ENCODE measurements around the gene PLD2. TPM values are rescaled to one million over a fixed set of nuclear protein-coding genes. Genes with fewer than 3 reads are reported as not detected.

Gene PLD2
- total and polyA plus RNA-seq, 10 of the 15 experiments (the other 5 are each of a cell fraction or from before 2014, with no cell fraction given) = 0.71 to 16.5 (median 7.0) TPM

DNA sequence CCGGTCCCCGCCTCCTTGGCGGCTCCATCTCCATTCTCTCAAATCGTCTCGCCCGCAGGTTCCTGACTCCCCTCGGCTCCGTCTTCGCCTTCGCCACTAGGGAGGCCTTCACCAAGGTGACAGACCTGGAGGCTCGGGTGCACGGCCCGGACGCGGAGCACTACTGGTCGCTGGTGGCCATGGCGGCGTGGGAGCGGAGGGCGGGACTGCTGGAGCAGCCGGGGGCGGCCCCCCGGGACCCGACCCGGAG is 17.3 kb upstream of the PLD2 start (continued):
- TF ChIP-seq, protein P1, sequence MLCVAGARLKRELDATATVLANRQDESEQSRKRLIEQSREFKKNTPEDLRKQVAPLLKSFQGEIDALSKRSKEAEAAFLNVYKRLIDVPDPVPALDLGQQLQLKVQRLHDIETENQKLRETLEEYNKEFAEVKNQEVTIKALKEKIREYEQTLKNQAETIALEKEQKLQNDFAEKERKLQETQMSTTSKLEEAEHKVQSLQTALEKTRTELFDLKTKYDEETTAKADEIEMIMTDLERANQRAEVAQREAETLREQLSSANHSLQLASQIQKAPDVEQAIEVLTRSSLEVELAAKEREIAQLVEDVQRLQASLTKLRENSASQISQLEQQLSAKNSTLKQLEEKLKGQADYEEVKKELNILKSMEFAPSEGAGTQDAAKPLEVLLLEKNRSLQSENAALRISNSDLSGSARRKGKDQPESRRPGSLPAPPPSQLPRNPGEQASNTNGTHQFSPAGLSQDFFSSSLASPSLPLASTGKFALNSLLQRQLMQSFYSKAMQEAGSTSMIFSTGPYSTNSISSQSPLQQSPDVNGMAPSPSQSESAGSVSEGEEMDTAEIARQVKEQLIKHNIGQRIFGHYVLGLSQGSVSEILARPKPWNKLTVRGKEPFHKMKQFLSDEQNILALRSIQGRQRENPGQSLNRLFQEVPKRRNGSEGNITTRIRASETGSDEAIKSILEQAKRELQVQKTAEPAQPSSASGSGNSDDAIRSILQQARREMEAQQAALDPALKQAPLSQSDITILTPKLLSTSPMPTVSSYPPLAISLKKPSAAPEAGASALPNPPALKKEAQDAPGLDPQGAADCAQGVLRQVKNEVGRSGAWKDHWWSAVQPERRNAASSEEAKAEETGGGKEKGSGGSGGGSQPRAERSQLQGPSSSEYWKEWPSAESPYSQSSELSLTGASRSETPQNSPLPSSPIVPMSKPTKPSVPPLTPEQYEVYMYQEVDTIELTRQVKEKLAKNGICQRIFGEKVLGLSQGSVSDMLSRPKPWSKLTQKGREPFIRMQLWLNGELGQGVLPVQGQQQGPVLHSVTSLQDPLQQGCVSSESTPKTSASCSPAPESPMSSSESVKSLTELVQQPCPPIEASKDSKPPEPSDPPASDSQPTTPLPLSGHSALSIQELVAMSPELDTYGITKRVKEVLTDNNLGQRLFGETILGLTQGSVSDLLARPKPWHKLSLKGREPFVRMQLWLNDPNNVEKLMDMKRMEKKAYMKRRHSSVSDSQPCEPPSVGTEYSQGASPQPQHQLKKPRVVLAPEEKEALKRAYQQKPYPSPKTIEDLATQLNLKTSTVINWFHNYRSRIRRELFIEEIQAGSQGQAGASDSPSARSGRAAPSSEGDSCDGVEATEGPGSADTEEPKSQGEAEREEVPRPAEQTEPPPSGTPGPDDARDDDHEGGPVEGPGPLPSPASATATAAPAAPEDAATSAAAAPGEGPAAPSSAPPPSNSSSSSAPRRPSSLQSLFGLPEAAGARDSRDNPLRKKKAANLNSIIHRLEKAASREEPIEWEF (IDR thresholded peaks at IDR 0.05; ENCODE audit: insufficient replicate concordance, low read depth, low read length) = no peak
- TF ChIP-seq CREB1 (IDR thresholded peaks at IDR 0.05; ENCODE audit: low read depth) = no peak
- TF ChIP-seq, protein P2, sequence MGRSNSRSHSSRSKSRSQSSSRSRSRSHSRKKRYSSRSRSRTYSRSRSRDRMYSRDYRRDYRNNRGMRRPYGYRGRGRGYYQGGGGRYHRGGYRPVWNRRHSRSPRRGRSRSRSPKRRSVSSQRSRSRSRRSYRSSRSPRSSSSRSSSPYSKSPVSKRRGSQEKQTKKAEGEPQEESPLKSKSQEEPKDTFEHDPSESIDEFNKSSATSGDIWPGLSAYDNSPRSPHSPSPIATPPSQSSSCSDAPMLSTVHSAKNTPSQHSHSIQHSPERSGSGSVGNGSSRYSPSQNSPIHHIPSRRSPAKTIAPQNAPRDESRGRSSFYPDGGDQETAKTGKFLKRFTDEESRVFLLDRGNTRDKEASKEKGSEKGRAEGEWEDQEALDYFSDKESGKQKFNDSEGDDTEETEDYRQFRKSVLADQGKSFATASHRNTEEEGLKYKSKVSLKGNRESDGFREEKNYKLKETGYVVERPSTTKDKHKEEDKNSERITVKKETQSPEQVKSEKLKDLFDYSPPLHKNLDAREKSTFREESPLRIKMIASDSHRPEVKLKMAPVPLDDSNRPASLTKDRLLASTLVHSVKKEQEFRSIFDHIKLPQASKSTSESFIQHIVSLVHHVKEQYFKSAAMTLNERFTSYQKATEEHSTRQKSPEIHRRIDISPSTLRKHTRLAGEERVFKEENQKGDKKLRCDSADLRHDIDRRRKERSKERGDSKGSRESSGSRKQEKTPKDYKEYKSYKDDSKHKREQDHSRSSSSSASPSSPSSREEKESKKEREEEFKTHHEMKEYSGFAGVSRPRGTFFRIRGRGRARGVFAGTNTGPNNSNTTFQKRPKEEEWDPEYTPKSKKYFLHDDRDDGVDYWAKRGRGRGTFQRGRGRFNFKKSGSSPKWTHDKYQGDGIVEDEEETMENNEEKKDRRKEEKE (IDR thresholded peaks at IDR 0.05) = no peak
- TF ChIP-seq PML (IDR thresholded peaks at IDR 0.05; ENCODE audit: low read length) = no peak
- no peak for TF ChIP-seq NFIC (IDR thresholded peaks at IDR 0.05; ENCODE audit: low read depth, low read length)
- peak; percentile 72 for TF ChIP-seq MEF2B (IDR thresholded peaks at IDR 0.05; ENCODE audit: partially characterized antibody, poor library complexity, severe bottlenecking)
- TF ChIP-seq RCOR1 (conservative IDR thresholded peaks at IDR 0.05; ENCODE audit: low read depth, low read length) = 0 out of 2 replicates have a peak, but pooled peaks have one; percentile 13
- TF ChIP-seq CHD4 (IDR thresholded peaks at IDR 0.05) = no peak
- TF ChIP-seq, protein P3, sequence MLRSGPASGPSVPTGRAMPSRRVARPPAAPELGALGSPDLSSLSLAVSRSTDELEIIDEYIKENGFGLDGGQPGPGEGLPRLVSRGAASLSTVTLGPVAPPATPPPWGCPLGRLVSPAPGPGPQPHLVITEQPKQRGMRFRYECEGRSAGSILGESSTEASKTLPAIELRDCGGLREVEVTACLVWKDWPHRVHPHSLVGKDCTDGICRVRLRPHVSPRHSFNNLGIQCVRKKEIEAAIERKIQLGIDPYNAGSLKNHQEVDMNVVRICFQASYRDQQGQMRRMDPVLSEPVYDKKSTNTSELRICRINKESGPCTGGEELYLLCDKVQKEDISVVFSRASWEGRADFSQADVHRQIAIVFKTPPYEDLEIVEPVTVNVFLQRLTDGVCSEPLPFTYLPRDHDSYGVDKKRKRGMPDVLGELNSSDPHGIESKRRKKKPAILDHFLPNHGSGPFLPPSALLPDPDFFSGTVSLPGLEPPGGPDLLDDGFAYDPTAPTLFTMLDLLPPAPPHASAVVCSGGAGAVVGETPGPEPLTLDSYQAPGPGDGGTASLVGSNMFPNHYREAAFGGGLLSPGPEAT (IDR thresholded peaks at IDR 0.05; ENCODE audit: low read depth) = no peak
- no peak for TF ChIP-seq SMC3 (IDR thresholded peaks at IDR 0.05; ENCODE audit: borderline replicate concordance, low read length)
- TF ChIP-seq, protein P4, sequence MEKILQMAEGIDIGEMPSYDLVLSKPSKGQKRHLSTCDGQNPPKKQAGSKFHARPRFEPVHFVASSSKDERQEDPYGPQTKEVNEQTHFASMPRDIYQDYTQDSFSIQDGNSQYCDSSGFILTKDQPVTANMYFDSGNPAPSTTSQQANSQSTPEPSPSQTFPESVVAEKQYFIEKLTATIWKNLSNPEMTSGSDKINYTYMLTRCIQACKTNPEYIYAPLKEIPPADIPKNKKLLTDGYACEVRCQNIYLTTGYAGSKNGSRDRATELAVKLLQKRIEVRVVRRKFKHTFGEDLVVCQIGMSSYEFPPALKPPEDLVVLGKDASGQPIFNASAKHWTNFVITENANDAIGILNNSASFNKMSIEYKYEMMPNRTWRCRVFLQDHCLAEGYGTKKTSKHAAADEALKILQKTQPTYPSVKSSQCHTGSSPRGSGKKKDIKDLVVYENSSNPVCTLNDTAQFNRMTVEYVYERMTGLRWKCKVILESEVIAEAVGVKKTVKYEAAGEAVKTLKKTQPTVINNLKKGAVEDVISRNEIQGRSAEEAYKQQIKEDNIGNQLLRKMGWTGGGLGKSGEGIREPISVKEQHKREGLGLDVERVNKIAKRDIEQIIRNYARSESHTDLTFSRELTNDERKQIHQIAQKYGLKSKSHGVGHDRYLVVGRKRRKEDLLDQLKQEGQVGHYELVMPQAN (conservative IDR thresholded peaks at IDR 0.05) = no peak
- TF ChIP-seq POU2F2 (IDR thresholded peaks at IDR 0.05; ENCODE audit: borderline replicate concordance, low read depth, low read length) = no peak
